ENCODE data around the gene NR5A2.

Gene NR5A2

GRCh38 chr1:200096774-200097173 lies 69.3 kb downstream of the NR5A2 start:
- H3K36me3 ChIP-seq: no peaks in the 10 kb centered on the region
- H3K4me1 ChIP-seq (ENCODE audit: control insufficient read depth in 1 of 2, insufficient read depth in 1 of 2, low read depth in 1 of 2, low read length in 1 of 2): no peaks in the 10 kb centered on the region
- TF ChIP-seq CTCF (IDR thresholded peaks at IDR 0.05): no peak
- H3K9me3 ChIP-seq: no peaks in the 10 kb centered on the region
- no peak overlapping the region for H3K4me3 ChIP-seq (ENCODE audit: low read depth in 1 of 2, low read length in 1 of 2)
- no peak overlapping the region for H3K27ac ChIP-seq
- no peaks in the 10 kb centered on the region for H3K27me3 ChIP-seq

- no peaks in the 10 kb centered on the region for H3K27me3 ChIP-seq
- no peak overlapping the region for H3K27ac ChIP-seq
- no peaks in the 10 kb centered on the region for H3K4me1 ChIP-seq (ENCODE audit: control insufficient read depth in 1 of 2, insufficient read depth in 1 of 2, low read depth in 1 of 2, low read length in 1 of 2)
- H3K4me3 ChIP-seq (ENCODE audit: low read depth in 1 of 2, low read length in 1 of 2): no peak overlapping the region
- no peak for TF ChIP-seq CTCF (IDR thresholded peaks at IDR 0.05)
- no peaks in the 10 kb centered on the region for H3K9me3 ChIP-seq
- no peaks in the 10 kb centered on the region for H3K36me3 ChIP-seq
Observed at GRCh38 chr1:200099040-200099439, 71.5 kb downstream of the NR5A2 start.

- no peak overlapping the region for H3K27ac ChIP-seq
- no peak for TF ChIP-seq CTCF (IDR thresholded peaks at IDR 0.05)
- H3K4me1 ChIP-seq (ENCODE audit: control insufficient read depth in 1 of 2, insufficient read depth in 1 of 2, low read depth in 1 of 2, low read length in 1 of 2): no peaks in the 10 kb centered on the region
- no peak overlapping the region for H3K4me3 ChIP-seq (ENCODE audit: low read depth in 1 of 2, low read length in 1 of 2)
- no peaks in the 10 kb centered on the region for H3K36me3 ChIP-seq
- H3K27me3 ChIP-seq: no peaks in the 10 kb centered on the region
- H3K9me3 ChIP-seq: no peaks in the 10 kb centered on the region
Observed at GRCh38 chr1:200103966-200104583, 76.6 kb downstream of the NR5A2 start.

GRCh38 chr1:200107004-200107470 lies 79.5 kb downstream of the NR5A2 start:
- no peak overlapping the region for H3K4me3 ChIP-seq (ENCODE audit: low read depth in 1 of 2, low read length in 1 of 2)
- no peak overlapping the region for H3K27ac ChIP-seq

GRCh38 chr1:200108659-200109058 lies 81.1 kb downstream of the NR5A2 start:
- no peak overlapping the region for H3K4me3 ChIP-seq (ENCODE audit: low read depth in 1 of 2, low read length in 1 of 2)
- no peak overlapping the region for H3K27ac ChIP-seq
- no peaks in the 10 kb centered on the region for H3K4me1 ChIP-seq (ENCODE audit: control insufficient read depth in 1 of 2, insufficient read depth in 1 of 2, low read depth in 1 of 2, low read length in 1 of 2)
- no peaks in the 10 kb centered on the region for H3K36me3 ChIP-seq
- no peaks in the 10 kb centered on the region for H3K9me3 ChIP-seq
- no peaks in the 10 kb centered on the region for H3K27me3 ChIP-seq
- no peak for TF ChIP-seq CTCF (IDR thresholded peaks at IDR 0.05)

More at GRCh38 chr1:200107004-200107470, 79.5 kb downstream of the NR5A2 start:
- Histone ChIP-seq H3K27me3 (no peaks in the 10 kb centered on the region), H3K4me1 (ENCODE audit: control insufficient read depth in 1 of 2, insufficient read depth in 1 of 2, low read depth in 1 of 2, low read length in 1 of 2) (no peaks in the 10 kb centered on the region), H3K36me3 (no peaks in the 10 kb centered on the region), H3K9me3 (no peaks in the 10 kb centered on the region)
- no peak for TF ChIP-seq CTCF (IDR thresholded peaks at IDR 0.05)
